ENCODE data around the gene FAM3A.
A peak's percentile ranks its signal among the peaks of the same experiment; 100 is the strongest.
"Not testable (repeated sequence)": the region's sequence is repeated elsewhere in the genome, so short reads cannot be mapped to it uniquely, and the experiment has no call there.

Gene FAM3A

GRCh38 chrX:154515966-154516655 is at the start of gene FAM3A:
Gene FAM3A, minus strand, starts transcription at chrX:154516232. Its CDS starts 460 bp downstream, at chrX:154515772.
- DNase-seq, result peak; percentile 89

- not testable (repeated sequence) for DNase-seq
Measured at GRCh38 chrX:154562295-154562694, 46.3 kb upstream of the FAM3A start.

DNA sequence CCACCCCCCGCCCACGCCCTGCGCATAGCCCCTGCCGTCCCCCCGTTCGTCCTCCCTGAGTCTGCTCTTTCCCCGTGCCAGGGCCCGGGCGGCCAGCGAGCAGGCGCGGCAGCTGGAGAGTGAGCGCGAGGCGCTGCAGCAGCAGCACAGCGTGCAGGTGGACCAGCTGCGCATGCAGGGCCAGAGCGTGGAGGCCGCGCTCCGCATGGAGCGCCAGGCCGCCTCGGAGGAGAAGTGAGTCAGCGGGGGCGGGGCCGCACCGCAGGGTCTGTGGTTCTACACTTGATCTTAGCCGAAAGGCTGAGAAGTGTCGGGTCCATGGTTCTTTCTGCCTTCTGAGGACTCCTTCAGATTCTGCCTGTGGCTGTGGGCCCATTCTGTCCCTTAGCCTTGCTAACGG is 44.3 kb upstream of the FAM3A start:
- DNase-seq, result not testable (repeated sequence)

DNA sequence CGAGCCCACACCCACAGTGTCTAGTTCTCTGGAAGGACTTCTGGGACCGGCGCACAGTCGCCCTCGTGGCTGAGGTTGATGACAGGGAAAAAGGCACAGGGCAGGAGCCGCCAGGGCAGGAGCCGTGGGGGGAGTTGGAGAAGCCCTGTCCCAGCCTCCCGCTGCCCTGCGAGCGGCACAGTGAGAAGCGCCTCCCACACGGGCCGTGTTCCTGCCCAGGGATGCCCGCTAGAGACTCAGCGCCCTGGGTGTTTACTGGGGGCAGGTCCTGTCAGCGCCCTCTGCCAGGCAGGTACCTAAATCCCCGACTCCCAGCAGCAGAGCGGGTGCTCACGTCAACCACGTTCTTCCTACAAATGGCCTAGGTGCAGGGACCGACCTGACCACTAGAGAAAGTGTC is 42.9 kb upstream of the FAM3A start:
- DNase-seq, result not testable (repeated sequence)

DNA sequence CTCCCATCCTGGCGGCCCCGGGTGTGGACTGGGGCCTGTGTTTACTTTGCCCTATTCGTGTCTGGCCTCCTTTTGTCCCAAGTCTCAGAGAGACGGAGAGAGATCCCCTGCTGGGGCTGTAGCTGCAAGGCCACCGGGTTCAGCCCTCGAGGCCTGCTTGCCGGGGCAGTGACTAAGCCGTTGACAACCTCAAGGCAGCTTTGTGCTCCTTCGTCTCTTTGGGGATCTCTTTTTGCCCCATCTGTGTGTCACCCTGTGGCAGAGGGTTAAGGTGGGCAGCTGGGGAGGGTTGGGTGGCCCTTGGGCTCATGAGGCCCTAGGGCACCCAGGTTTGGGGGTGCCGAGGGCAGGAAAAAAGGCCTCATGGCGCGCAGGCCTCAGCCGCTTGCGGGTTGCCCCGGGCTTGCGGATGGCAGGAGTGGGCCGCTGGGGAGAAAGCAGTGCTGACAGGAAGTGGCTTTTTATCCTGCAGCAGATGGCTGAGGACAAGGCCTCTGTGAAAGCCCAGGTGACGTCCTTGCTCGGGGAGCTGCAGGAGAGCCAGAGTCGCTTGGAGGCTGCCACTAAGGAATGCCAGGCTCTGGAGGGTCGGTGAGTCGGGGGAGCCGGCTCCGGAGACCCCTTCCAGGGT is 42.1 kb upstream of the FAM3A start:
- DNase-seq, result not testable (repeated sequence)

- not testable (repeated sequence) for DNase-seq
Measured at GRCh38 chrX:154552112-154552806, 36.2 kb upstream of the FAM3A start.

GRCh38 chrX:154549766-154550165 is 33.7 kb upstream of the FAM3A start:
- no peak for DNase-seq

DNA sequence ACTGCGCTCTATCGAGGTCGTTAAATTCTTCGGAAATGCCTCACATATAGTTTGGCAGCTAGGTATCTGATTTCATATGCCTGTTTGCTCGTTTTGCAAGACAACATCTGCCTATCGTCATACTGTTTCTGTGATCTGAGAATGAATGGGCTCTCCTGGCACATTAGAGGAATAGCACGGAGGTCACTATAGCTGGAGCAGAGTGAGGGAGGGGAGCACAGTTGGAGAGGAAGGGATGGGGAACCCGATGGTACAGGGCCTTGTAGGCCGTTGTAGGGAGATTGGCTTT is 31.9 kb upstream of the FAM3A start:
- no peak for DNase-seq

DNA sequence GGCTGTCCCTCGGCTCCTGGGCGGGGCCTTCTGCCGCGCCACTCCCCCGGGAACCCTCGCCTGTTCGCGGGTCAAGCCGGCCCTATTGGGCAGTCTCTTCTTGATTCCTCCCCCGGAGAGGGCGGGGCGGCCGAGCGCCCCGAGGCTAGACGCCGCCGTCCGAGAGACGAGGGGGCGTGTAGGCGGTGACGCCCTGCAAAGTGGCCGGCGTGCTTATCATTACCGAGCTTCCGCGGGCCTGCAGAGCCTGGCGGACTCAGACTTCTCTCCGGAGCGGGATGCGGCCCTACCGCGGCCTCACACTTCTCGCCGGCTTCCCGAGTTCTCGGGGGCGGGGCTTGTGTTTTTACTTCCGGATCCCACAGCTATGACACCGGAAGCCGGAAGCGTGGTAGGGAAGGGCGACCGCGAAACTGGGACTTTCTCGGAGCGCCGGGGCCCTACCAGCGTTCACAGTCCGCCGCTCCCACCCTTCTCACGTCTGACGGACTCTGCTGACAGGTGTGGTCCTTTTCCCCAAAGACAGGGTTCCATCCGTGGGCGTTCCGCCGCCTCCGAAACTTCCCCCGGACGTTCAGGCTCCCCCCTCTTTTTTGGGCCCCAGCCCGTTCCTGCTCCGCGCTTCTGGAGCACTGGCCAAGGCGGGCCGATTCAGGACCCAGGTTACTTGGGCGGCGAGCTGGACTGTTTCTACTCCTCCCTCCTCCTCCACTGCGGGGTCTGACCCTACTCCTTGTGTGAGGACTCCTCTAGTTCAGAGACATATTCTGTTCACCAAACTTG is 31.4 kb upstream of the FAM3A start, which contains the start of gene IKBKG:
IKBKG (plus strand) TSS at position 376 of the 783 bp plus-strand sequence. CDS start 4,383 bp downstream, outside the sequence.
- DNase-seq, result peak; percentile 89

DNA sequence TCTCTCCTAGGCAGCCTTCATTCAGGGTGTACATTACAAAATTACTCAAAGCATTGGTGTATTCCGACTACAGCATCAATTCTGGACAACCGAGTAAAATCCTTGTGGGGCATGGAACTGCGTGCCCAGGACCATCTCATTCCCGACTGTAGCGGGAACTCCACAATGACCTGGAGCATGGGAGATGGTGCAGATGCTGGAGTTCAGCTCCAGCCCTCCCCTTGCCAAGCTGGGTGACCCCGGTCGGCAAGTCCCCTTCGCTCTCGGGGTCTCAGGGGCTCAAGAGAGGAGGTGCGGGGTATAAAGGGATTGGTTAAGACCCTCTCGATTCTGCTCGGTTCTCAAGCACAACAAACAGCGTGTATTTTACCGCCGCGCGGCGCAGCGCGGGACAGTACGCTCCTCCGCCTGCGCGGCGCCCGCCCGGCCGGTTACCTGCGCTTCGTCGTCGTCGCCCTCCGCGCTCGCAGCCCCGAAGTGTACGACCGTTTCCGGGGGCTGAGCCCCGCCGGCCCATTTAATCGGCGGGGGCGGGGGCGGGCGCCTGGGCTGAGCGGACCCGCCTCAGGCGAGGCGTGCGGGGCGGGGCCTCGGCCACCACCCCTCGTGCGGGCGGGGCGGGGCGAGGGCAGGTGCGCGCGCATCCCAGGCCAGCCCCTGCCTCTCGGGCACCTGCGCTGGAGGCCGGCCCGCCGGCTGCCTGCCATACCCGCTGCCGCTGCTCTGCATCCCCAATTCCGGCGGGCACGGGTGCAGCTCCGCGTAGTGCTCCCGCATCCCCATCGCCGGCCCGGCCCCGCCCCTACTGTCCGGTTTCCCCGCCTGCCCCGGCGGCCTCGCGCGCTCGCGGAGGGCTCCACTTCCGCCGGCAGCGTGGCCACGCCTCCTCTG is 30.6 kb upstream of the FAM3A start, which contains the start of gene G6PD:
G6PD (minus strand) TSS at position 493 of the 891 bp plus-strand sequence. CDS start 691 bp downstream, outside the sequence.
- DNase-seq, result no peak

GRCh38 chrX:154545673-154546274 is 29.7 kb upstream of the FAM3A start:
- DNase-seq, result no peak

- no peak for DNase-seq
Measured at GRCh38 chrX:154542723-154543424, 26.8 kb upstream of the FAM3A start.

- no peak for DNase-seq
Measured at GRCh38 chrX:154541896-154542722, 26.1 kb upstream of the FAM3A start.

DNA sequence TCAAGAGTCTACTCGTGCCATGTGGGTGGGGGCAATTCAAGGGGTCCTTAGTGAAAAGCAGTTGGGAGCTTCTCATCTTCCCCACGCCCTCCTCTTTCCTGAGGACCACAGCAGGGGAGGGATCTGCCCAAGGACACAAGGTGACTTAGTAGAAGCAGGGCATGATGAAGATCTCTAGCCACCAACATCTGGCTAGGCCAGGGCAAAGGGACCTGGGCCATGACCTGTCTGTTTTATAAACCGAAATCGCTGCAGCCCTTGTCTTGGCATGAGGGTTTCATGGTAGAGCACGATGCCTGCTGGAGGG is 25.5 kb upstream of the FAM3A start:
- DNase-seq, result no peak

- no peak for DNase-seq
Measured at GRCh38 chrX:154540897-154541535, 25.0 kb upstream of the FAM3A start.

DNA sequence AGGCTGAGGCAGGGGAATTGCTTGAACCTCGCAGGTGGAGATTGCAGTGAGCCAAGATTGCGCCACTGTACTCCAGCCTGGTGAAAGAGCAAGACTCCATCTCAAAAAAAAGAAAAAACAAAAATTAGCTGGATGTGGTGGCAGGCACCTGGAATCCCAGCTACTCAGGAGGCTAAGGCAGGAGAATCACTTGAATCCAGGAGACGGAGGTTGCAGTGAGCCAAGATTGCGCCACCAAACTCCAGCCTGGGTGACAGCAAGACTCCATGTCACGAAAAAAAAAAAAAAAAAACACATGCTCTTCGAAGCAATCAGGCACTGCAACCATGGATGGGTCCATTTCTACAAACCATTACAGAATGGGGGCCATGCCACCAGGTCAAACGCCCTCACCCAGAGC is 24.3 kb upstream of the FAM3A start:
- not testable (repeated sequence) for DNase-seq

DNA sequence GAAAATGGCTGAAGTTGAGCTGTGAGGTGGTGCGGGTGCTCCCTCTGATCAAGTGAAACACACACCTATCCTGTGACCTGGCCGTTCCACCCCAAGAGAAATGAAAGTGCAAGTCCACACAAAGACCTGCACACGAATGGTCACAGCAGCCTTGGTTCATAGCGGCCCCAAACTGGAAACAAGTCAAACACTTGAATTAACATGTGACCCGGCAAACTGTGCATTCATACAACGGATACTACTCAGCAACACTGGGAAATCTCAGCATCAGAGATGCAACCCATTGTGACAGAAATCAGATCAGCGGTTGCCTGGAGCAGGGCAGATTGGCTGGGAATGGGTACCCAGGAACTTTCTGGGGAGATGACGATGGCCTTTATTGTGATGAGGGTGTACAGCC is 23.0 kb upstream of the FAM3A start:
- DNase-seq, result no peak

- no peak for DNase-seq
Measured at GRCh38 chrX:154535892-154536291, 19.9 kb upstream of the FAM3A start.

DNA sequence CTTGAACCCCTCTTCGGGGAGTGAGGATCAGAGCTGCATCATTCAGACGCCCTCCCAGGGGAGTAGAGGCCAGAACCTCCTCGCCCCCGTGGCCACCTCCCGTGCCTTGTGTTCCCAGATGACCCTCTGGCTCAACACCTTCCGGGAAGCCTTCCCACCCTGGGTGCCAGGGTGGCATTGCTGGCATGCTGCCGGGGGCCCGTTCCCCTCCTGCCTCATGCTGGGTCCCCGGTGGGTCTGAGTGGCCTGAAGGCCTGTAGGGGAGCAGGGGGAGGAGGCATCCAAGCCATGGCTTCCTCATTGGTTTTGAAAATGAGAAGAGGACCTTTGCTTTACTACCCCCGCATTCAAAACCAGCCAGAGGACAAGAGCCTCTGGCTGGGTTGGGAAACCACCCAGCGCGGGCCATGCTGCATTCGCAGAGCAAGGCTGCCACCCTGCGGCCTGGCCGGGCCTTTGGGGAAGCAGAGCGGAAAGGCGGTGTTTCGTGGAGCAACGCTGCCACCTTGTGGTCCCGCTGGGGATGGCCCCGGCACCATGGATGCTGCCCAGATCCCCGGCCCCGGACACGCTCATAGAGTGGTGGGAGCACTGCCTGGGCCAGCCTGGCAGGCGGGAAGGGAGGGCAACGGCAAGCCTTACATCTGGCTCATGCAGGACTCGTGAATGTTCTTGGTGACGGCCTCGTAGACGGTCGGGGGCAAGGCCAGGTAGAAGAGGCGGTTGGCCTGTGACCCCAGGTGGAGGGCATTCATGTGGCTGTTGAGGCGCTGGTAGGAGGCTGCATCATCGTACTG is 18.7 kb upstream of the FAM3A start:
- DNase-seq, result peak; percentile 94

All from activated CD4-positive, CD25-positive, alpha-beta regulatory T cell treated with anti-CD3 and anti-CD28 coated beads, Interleukin-2, amount 50 U/mL, for 72 hours (primary cell).